ENCODE data around the gene CIZ1. TPM values are rescaled to one million over a fixed set of nuclear protein-coding genes. Genes with fewer than 3 reads are reported as not detected.
A peak's percentile ranks its signal among the peaks of the same experiment; 100 is the strongest.

The CIZ1 gene
- polyA plus RNA-seq, 2 of the 4 experiments (the other 2 are of a cell fraction): 39.2 to 92.5 TPM

GRCh38 chr9:128117613-128118471, 73.5 kb downstream of the CIZ1 start:
- WGBS (ENCODE audit: missing lambda C conversion rate): 22% methylated on average over 27 of the region's 27 CpGs
- POLR2A ChIA-PET: no interaction called here
- no peak overlapping the region; the same call in 2 of the 3 replicates for H3K4me2 ChIP-seq
- CTCF ChIA-PET: interaction anchor here (0.5 to 13.0 kb wide), 66 partner anchors 10 to 710 kb away, joined by 3 to 290 read pairs (median 5); partner anchors contain the start of genes BBLN, EEIG1, NAIF1 and PIP5KL1
- peak; percentile 63 to 87; a peak in 4 of 6 replicates for ATAC-seq
- FAIRE-seq: peak; percentile 93
- peak overlapping the region in 1 of 2 experiments; percentile 22; a peak in 1 of 6 replicates for H3K27ac ChIP-seq
- H3K4me1 ChIP-seq: 0 out of 3 replicates have a peak, but pooled peaks cover 2% of the 10 kb centered on the region
- H3K9me3 ChIP-seq: no peaks in the 10 kb centered on the region
- DNase-seq (ENCODE audit: low read depth in 1 of 2, low spot score in 1 of 2): peak; percentile 88 to 90
- no peak overlapping the region for H3K4me3 ChIP-seq
- TF ChIP-seq FOSL2 (IDR thresholded peaks at IDR 0.05) (no peak), FOSL2 (CRISPR knock-in tag; IDR thresholded peaks at IDR 0.05) (peak; percentile 8; the same call in 1 of the 2 replicates), RAD21 (conservative IDR thresholded peaks at IDR 0.05 in 1 of 2, IDR thresholded peaks at IDR 0.05 in 1 of 2) (peak; percentile 96 to 98), SMC3 (IDR thresholded peaks at IDR 0.05) (peak; percentile 92), USF2 (IDR thresholded peaks at IDR 0.05) (no peak), PBX3 (IDR thresholded peaks at IDR 0.05) (no peak), CTCF (IDR thresholded peaks at IDR 0.05) (peak; percentile 100), REST (IDR thresholded peaks at IDR 0.05) (no peak), FOXS1 (CRISPR knock-in tag; IDR thresholded peaks at IDR 0.05) (no peak), MAX (IDR thresholded peaks at IDR 0.05) (peak; percentile 56), KDM5A (IDR thresholded peaks at IDR 0.05) (no peak), MAZ (IDR thresholded peaks at IDR 0.05; ENCODE audit: borderline replicate concordance, low read depth, low read length) (0 out of 2 replicates have a peak, but pooled peaks have one; percentile 75), MYC (IDR thresholded peaks at IDR 0.05; ENCODE audit: borderline replicate concordance, low read length) (0 out of 2 replicates have a peak, but pooled peaks have one; percentile 19)
